HepG2 (cell line): ENCODE data around the gene MAVS. TPM values are rescaled to one million over a fixed set of nuclear protein-coding genes. Genes with fewer than 3 reads are reported as not detected.

Experiments
- DNMT1 ChIP-seq: sonication (generic); formaldehyde crosslinking; IDR thresholded peaks from 2 replicates; pipeline ENCODE4 v1.5.1; 2020; ENCODE audit warnings: mild to moderate bottlenecking, missing genetic modification reagents
- NR2F1 ChIP-seq, 2 experiments: fragments of 450-650 bp in 1 of 2; formaldehyde crosslinking in 1 of 2; IDR thresholded peaks; 2 replicates each; pipeline versions ENCODE4 v1.5.0 to v1.6.1; 2016 to 2020; ENCODE audit warnings: mild to moderate bottlenecking in 1 of 2, missing compliant biosample characterization in 1 of 2, missing genetic modification reagents in 1 of 2, moderate library complexity in 1 of 2
- SMAD1 ChIP-seq: sonication (generic); formaldehyde crosslinking; IDR thresholded peaks from 2 replicates; pipeline ENCODE4 v1.4.0; 2020; ENCODE audit warnings: missing genetic modification reagents, low read depth, mild to moderate bottlenecking, borderline replicate concordance
- TARDBP ChIP-seq: sonication (generic); formaldehyde crosslinking; IDR thresholded peaks from 2 replicates; pipeline ENCODE4 v1.8.0; 2022; ENCODE audit warnings: mild to moderate bottlenecking, missing genetic modification reagents
- ZBTB7B ChIP-seq: sonication (generic); formaldehyde crosslinking; IDR thresholded peaks from 2 replicates; pipeline ENCODE4 v1.4.0; 2020; ENCODE audit warnings: missing genetic modification reagents
- ZNF24 ChIP-seq: fragments of 450-650 bp; IDR thresholded peaks from 2 replicates; pipeline ENCODE4 v1.6.1; 2017; ENCODE audit warnings: antibody characterized with exemption, mild to moderate bottlenecking
- ZNF354B ChIP-seq: sonication (generic); formaldehyde crosslinking; IDR thresholded peaks from 2 replicates; pipeline ENCODE4 v1.8.0; 2022; ENCODE audit warnings: mild to moderate bottlenecking, missing genetic modification reagents
- ZNF549 ChIP-seq: sonication (generic); formaldehyde crosslinking; IDR thresholded peaks from 2 replicates; pipeline ENCODE4 v1.5.0; 2020; ENCODE audit warnings: missing genetic modification reagents
- ZNF749 ChIP-seq: sonication (generic); formaldehyde crosslinking; IDR thresholded peaks from 2 replicates; pipeline ENCODE4 v1.8.0; 2022; ENCODE audit warnings: mild to moderate bottlenecking, missing genetic modification reagents, moderate library complexity, borderline replicate concordance
- ZNF841 ChIP-seq: sonication (generic); formaldehyde crosslinking; IDR thresholded peaks from 2 replicates; pipeline ENCODE4 v1.8.1; 2023; ENCODE audit warnings: missing genetic modification reagents, borderline replicate concordance
- polyA plus RNA-seq, 8 experiments: library from polyadenylated mRNA; depleted of rRNA in 3 of 8; stranded (reverse) in 7 of 8; unstranded in 1 of 8; fragments of >200 nt; fragmentation: Illumina TruSeq in 4 of 8; extraction: Trizol in 4 of 8; gene quantifications; 2 replicates each; pipeline versions ENCODE4 v1.2.1 to v1.2.3, GENCODE V29; 2011 to 2016; ENCODE audit warnings: low read depth in 4 of 8, missing spikeins in 1 of 8, mixed read lengths in 1 of 8; ENCODE audit not compliant: insufficient read depth in 1 of 8
- total RNA-seq, 5 experiments: library from RNA; depleted of rRNA; stranded (reverse); fragments of >200 nt; fragmentation: Illumina TruSeq; extraction: Trizol; gene quantifications; 2 replicates each; pipeline ENCODE4 v1.2.3, GENCODE V29; 2016; ENCODE audit warnings: low read depth in 1 of 5
- TF ChIP-seq, protein P1 (sequence below): sonication (generic); formaldehyde crosslinking; conservative IDR thresholded peaks from 2 replicates; pipeline ENCODE4 v1.4.0; 2020; ENCODE audit warnings: missing genetic modification reagents
- TF ChIP-seq, protein P2 (sequence below): sonication (generic); formaldehyde crosslinking; IDR thresholded peaks from 2 replicates; pipeline ENCODE4 v1.8.0; 2022; ENCODE audit warnings: missing genetic modification reagents, mild to moderate bottlenecking, moderate library complexity, borderline replicate concordance
- TF ChIP-seq, protein P3 (sequence below): sonication (generic); formaldehyde crosslinking; IDR thresholded peaks from 2 replicates; pipeline ENCODE4 v1.5.0; 2020; ENCODE audit warnings: missing genetic modification reagents, mild to moderate bottlenecking, borderline replicate concordance
- TF ChIP-seq, protein P4 (sequence below): sonication (generic); formaldehyde crosslinking; IDR thresholded peaks from 2 replicates; pipeline ENCODE4 v1.5.1; 2020; ENCODE audit warnings: mild to moderate bottlenecking, missing genetic modification reagents, borderline replicate concordance

The MAVS gene
- total and polyA plus RNA-seq, 2 of the 13 experiments (the other 11 are each of a cell fraction or from before 2014, with no cell fraction given), result 27.3 to 36.6 TPM

DNA sequence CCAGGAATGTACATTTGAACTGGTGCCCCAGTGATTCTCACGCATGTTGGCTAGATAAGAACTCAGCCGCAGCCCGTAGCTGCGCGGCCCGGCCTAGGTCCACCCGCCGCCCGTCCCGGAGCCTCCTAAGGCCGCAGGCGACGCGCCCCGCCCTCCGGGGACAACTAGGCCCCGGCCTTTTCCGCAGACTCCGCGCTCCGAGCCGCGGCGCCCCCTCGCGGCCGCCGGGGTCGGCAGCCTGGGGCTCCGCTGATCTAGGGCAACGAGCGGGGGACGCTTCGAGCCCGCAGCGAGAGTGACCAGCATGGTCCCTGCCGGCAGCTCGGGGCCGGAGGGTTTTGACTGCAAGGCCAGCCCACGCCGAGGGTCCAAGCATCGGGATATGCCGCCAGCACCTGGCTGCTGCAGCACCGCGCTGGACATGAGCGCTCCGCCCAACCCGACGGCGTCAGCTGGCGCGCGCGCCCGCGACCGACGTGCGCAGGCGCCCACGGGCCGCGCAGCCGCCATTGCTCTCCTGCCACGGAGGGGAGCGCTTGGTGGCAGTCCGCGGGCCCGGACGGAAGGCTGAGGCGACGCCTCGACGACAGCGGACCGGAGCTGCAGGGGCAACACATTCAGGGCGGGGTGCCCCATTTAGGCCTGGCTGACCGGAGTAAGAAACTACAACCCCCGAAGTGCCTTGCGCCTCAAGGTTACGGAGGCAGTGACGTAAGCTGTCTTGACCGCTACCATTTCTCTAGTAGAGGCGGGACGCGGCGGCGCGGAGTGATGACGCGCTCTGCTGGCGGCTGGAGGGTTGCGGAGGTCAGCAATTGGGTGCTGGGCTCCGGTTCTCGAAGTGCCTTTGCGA is 26.4 kb upstream of the MAVS start, which contains the start of gene AP5S1 (continued):
- TF ChIP-seq, protein P1, sequence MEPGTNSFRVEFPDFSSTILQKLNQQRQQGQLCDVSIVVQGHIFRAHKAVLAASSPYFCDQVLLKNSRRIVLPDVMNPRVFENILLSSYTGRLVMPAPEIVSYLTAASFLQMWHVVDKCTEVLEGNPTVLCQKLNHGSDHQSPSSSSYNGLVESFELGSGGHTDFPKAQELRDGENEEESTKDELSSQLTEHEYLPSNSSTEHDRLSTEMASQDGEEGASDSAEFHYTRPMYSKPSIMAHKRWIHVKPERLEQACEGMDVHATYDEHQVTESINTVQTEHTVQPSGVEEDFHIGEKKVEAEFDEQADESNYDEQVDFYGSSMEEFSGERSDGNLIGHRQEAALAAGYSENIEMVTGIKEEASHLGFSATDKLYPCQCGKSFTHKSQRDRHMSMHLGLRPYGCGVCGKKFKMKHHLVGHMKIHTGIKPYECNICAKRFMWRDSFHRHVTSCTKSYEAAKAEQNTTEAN, result peak; percentile 94
- peak; percentile 89 for TF ChIP-seq ZBTB7B
- peak; percentile 90; the same call in 1 of the 2 replicates for TF ChIP-seq ZNF549 (CRISPR knock-in tag)
- TF ChIP-seq, protein P2, sequence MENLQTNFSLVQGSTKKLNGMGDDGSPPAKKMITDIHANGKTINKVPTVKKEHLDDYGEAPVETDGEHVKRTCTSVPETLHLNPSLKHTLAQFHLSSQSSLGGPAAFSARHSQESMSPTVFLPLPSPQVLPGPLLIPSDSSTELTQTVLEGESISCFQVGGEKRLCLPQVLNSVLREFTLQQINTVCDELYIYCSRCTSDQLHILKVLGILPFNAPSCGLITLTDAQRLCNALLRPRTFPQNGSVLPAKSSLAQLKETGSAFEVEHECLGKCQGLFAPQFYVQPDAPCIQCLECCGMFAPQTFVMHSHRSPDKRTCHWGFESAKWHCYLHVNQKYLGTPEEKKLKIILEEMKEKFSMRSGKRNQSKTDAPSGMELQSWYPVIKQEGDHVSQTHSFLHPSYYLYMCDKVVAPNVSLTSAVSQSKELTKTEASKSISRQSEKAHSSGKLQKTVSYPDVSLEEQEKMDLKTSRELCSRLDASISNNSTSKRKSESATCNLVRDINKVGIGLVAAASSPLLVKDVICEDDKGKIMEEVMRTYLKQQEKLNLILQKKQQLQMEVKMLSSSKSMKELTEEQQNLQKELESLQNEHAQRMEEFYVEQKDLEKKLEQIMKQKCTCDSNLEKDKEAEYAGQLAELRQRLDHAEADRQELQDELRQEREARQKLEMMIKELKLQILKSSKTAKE, result peak; percentile 85
- TF ChIP-seq, protein P3, sequence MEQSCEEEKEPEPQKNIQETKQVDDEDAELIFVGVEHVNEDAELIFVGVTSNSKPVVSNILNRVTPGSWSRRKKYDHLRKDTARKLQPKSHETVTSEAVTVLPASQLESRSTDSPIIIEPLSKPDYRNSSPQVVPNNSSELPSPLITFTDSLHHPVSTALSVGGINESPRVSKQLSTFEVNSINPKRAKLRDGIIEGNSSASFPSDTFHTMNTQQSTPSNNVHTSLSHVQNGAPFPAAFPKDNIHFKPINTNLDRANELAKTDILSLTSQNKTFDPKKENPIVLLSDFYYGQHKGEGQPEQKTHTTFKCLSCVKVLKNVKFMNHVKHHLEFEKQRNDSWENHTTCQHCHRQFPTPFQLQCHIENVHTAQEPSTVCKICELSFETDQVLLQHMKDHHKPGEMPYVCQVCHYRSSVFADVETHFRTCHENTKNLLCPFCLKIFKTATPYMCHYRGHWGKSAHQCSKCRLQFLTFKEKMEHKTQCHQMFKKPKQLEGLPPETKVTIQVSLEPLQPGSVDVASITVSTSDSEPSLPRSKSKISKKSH (CRISPR knock-in tag), result peak; percentile 84
- peak; percentile 73 for TF ChIP-seq TARDBP
- TF ChIP-seq, protein P4, sequence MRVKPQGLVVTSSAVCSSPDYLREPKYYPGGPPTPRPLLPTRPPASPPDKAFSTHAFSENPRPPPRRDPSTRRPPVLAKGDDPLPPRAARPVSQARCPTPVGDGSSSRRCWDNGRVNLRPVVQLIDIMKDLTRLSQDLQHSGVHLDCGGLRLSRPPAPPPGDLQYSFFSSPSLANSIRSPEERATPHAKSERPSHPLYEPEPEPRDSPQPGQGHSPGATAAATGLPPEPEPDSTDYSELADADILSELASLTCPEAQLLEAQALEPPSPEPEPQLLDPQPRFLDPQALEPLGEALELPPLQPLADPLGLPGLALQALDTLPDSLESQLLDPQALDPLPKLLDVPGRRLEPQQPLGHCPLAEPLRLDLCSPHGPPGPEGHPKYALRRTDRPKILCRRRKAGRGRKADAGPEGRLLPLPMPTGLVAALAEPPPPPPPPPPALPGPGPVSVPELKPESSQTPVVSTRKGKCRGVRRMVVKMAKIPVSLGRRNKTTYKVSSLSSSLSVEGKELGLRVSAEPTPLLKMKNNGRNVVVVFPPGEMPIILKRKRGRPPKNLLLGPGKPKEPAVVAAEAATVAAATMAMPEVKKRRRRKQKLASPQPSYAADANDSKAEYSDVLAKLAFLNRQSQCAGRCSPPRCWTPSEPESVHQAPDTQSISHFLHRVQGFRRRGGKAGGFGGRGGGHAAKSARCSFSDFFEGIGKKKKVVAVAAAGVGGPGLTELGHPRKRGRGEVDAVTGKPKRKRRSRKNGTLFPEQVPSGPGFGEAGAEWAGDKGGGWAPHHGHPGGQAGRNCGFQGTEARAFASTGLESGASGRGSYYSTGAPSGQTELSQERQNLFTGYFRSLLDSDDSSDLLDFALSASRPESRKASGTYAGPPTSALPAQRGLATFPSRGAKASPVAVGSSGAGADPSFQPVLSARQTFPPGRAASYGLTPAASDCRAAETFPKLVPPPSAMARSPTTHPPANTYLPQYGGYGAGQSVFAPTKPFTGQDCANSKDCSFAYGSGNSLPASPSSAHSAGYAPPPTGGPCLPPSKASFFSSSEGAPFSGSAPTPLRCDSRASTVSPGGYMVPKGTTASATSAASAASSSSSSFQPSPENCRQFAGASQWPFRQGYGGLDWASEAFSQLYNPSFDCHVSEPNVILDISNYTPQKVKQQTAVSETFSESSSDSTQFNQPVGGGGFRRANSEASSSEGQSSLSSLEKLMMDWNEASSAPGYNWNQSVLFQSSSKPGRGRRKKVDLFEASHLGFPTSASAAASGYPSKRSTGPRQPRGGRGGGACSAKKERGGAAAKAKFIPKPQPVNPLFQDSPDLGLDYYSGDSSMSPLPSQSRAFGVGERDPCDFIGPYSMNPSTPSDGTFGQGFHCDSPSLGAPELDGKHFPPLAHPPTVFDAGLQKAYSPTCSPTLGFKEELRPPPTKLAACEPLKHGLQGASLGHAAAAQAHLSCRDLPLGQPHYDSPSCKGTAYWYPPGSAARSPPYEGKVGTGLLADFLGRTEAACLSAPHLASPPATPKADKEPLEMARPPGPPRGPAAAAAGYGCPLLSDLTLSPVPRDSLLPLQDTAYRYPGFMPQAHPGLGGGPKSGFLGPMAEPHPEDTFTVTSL (CRISPR knock-in tag), result no peak
- TF ChIP-seq ZNF24, result peak; percentile 20; the same call in 1 of the 2 replicates
- TF ChIP-seq DNMT1 (CRISPR knock-in tag), result peak; percentile 100
- TF ChIP-seq ZNF354B, result peak; percentile 76
- TF ChIP-seq ZNF841 (CRISPR knock-in tag), result peak; percentile 88
- TF ChIP-seq SMAD1 (CRISPR knock-in tag), result peak; percentile 99; the same call in 1 of the 2 replicates
- TF ChIP-seq ZNF749 (CRISPR knock-in tag), result peak; percentile 94
- TF ChIP-seq NR2F1 (CRISPR knock-in tag; IDR thresholded peaks at IDR 0.05), result peak; percentile 83 to 90
